ENCODE data around the gene CYP4F8. TPM values are rescaled to one million over a fixed set of nuclear protein-coding genes. Genes with fewer than 3 reads are reported as not detected.

Gene CYP4F8
- total RNA-seq, 1 donor from 2014 or later: not detected

- no peak for DNase-seq
Measured at GRCh38 chr19:15616627-15617270, 1.7 kb downstream of the CYP4F8 start.

GRCh38 chr19:15618321-15618720, 3.3 kb downstream of the CYP4F8 start:
- DNase-seq: no peak

GRCh38 chr19:15621801-15622200, 6.8 kb downstream of the CYP4F8 start:
- DNase-seq: no peak

GRCh38 chr19:15622991-15623390, 8.0 kb downstream of the CYP4F8 start:
- no peak for DNase-seq

GRCh38 chr19:15623711-15624318, 8.8 kb downstream of the CYP4F8 start:
- DNase-seq: peak; percentile 8

GRCh38 chr19:15628236-15629002, 13.4 kb downstream of the CYP4F8 start:
- DNase-seq: no peak

- peak; percentile 76 for DNase-seq
Measured at GRCh38 chr19:15629003-15629880, 14.2 kb downstream of the CYP4F8 start.

- DNase-seq: peak; percentile 47
Measured at GRCh38 chr19:15631817-15632216, 16.8 kb downstream of the CYP4F8 start.

- DNase-seq: no peak
Measured at GRCh38 chr19:15633082-15633835, 18.2 kb downstream of the CYP4F8 start.

GRCh38 chr19:15634105-15634504, 19.1 kb downstream of the CYP4F8 start:
- no peak for DNase-seq

- no peak for DNase-seq
Measured at GRCh38 chr19:15635016-15635805, 20.2 kb downstream of the CYP4F8 start.

GRCh38 chr19:15636026-15636425, 21.0 kb downstream of the CYP4F8 start:
- no peak for DNase-seq

GRCh38 chr19:15639596-15639995, 24.6 kb downstream of the CYP4F8 start:
- no peak for DNase-seq

- no peak for DNase-seq
Measured at GRCh38 chr19:15640294-15640903, 25.4 kb downstream of the CYP4F8 start, which contains the start of gene CYP4F3. CYP4F3 (plus strand) TSS chr19:15640897; CDS start chr19:15641416, 519 bp downstream.

- DNase-seq: no peak
Measured at GRCh38 chr19:15640904-15641597, 26.0 kb downstream of the CYP4F8 start.

GRCh38 chr19:15641901-15642491, 27.0 kb downstream of the CYP4F8 start:
- no peak for DNase-seq

- no peak for DNase-seq
Measured at GRCh38 chr19:15642807-15643206, 27.8 kb downstream of the CYP4F8 start.

- DNase-seq: no peak
Measured at GRCh38 chr19:15643387-15643786, 28.4 kb downstream of the CYP4F8 start.

GRCh38 chr19:15644066-15644741, 29.2 kb downstream of the CYP4F8 start:
- DNase-seq: no peak

Measured in dermis blood vessel endothelial cell (primary cell).